WTC11 (cell line): Measurements from ENCODE around the gene CEACAM18.

Experiments
- CREM ChIP-seq: sonication (generic); formaldehyde crosslinking; IDR thresholded peaks from 2 replicates; pipeline ENCODE4 v1.8.1; 2022; ENCODE audit warnings: mild to moderate bottlenecking, missing genetic modification reagents, moderate library complexity
- NR1H2 ChIP-seq: sonication (generic); formaldehyde crosslinking; IDR thresholded peaks from 2 replicates; pipeline ENCODE4 v1.9.0; 2021; ENCODE audit warnings: mild to moderate bottlenecking, moderate library complexity, missing genetic modification reagents
- ZMAT4 ChIP-seq: fragments of 250-450 bp; sonication (Bioruptor Pico); IDR thresholded peaks from 2 replicates; pipeline ENCODE4 v1.9.0; 2021; ENCODE audit warnings: mild to moderate bottlenecking
- TF ChIP-seq, protein P1 (sequence below): fragments of 200-600 bp; IDR thresholded peaks from 2 replicates; pipeline ENCODE4 v1.8.0; 2022; ENCODE audit warnings: antibody characterized with exemption
- TF ChIP-seq, protein P2 (sequence below): sonication (generic); formaldehyde crosslinking; IDR thresholded peaks from 2 replicates; pipeline ENCODE4 v1.8.0; 2022; ENCODE audit warnings: mild to moderate bottlenecking, missing genetic modification reagents

GRCh38 chr19:51430221-51430620 is 48.1 kb upstream of the CEACAM18 start:
- TF ChIP-seq NR1H2 (CRISPR knock-in tag) (no peak), ZMAT4 (CRISPR knock-in tag) (no peak), CREM (CRISPR knock-in tag) (no peak)
- TF ChIP-seq, protein P1, sequence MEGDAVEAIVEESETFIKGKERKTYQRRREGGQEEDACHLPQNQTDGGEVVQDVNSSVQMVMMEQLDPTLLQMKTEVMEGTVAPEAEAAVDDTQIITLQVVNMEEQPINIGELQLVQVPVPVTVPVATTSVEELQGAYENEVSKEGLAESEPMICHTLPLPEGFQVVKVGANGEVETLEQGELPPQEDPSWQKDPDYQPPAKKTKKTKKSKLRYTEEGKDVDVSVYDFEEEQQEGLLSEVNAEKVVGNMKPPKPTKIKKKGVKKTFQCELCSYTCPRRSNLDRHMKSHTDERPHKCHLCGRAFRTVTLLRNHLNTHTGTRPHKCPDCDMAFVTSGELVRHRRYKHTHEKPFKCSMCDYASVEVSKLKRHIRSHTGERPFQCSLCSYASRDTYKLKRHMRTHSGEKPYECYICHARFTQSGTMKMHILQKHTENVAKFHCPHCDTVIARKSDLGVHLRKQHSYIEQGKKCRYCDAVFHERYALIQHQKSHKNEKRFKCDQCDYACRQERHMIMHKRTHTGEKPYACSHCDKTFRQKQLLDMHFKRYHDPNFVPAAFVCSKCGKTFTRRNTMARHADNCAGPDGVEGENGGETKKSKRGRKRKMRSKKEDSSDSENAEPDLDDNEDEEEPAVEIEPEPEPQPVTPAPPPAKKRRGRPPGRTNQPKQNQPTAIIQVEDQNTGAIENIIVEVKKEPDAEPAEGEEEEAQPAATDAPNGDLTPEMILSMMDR, result no peak
- TF ChIP-seq, protein P2, sequence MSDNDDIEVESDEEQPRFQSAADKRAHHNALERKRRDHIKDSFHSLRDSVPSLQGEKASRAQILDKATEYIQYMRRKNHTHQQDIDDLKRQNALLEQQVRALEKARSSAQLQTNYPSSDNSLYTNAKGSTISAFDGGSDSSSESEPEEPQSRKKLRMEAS (CRISPR knock-in tag), result no peak
